Gastrocnemius medialis (tissue), 4 donors: ENCODE results near the gene TIMP1.

Experiments
- CTCF ChIP-seq, 5 experiments: fragments of 450-650 bp in 3 of 5; fragments of 200-600 bp in 2 of 5; sonication (generic) in 2 of 5; IDR thresholded peaks in 4 of 5; conservative IDR thresholded peaks in 1 of 5; 1 replicate in 4 of 5; 2 replicates in 1 of 5; pipeline ENCODE4 v1.5.1; 2016 to 2019; ENCODE audit warnings: antibody characterized with exemption in 5 of 5, mild to moderate bottlenecking in 3 of 5, moderate library complexity in 3 of 5
- POLR2A ChIP-seq, 2 donors: fragments of 450-650 bp; IDR thresholded peaks; one replicate each; pipeline ENCODE4 v1.6.1; 2017; ENCODE audit warnings: antibody characterized with exemption in 2 of 2, mild to moderate bottlenecking in 2 of 2, moderate library complexity in 2 of 2

GRCh38 chrX:47610511-47610910, 28.3 kb downstream of the TIMP1 start:
- no peak for TF ChIP-seq CTCF (IDR thresholded peaks at IDR 0.05 in 4 of 5, conservative IDR thresholded peaks at IDR 0.05 in 1 of 5)
- no peak for TF ChIP-seq POLR2A (IDR thresholded peaks at IDR 0.05)
